ENCODE data around the gene ATP5MK.
"Not testable (repeated sequence)": the region's sequence is repeated elsewhere in the genome, so short reads cannot be mapped to it uniquely, and the experiment has no call there.

DNA sequence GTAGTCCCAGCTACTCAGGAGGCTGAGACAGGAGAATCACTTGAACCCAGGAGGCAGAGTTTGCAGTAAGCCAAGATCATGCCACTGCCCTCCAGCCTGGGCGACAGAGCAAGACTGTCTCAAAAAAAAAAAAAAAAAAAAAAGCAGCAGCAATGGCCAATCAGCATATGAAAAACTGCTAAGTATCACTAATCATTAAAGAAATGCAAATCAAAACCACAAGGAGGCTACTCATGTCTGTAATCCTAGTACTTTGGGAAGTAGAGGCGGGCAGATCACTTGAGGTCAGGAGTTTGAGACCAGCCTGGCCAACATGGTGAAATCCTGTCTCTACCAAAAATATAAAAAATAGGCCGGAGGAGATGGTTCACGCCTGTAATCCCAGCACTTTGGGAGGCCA lies 41.7 kb downstream of the ATP5MK start:
- TF ChIP-seq, protein P1, sequence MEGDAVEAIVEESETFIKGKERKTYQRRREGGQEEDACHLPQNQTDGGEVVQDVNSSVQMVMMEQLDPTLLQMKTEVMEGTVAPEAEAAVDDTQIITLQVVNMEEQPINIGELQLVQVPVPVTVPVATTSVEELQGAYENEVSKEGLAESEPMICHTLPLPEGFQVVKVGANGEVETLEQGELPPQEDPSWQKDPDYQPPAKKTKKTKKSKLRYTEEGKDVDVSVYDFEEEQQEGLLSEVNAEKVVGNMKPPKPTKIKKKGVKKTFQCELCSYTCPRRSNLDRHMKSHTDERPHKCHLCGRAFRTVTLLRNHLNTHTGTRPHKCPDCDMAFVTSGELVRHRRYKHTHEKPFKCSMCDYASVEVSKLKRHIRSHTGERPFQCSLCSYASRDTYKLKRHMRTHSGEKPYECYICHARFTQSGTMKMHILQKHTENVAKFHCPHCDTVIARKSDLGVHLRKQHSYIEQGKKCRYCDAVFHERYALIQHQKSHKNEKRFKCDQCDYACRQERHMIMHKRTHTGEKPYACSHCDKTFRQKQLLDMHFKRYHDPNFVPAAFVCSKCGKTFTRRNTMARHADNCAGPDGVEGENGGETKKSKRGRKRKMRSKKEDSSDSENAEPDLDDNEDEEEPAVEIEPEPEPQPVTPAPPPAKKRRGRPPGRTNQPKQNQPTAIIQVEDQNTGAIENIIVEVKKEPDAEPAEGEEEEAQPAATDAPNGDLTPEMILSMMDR (tag by site-specific recombination; IDR thresholded peaks at IDR 0.05), result not testable (repeated sequence)
- not testable (repeated sequence) for TF ChIP-seq SP7 (tag by site-specific recombination; IDR thresholded peaks at IDR 0.05); ZNF214 (tag by site-specific recombination; IDR thresholded peaks at IDR 0.05; ENCODE audit: borderline replicate concordance); ZNF174 (tag by site-specific recombination; IDR thresholded peaks at IDR 0.05)
- TF ChIP-seq, protein P2, sequence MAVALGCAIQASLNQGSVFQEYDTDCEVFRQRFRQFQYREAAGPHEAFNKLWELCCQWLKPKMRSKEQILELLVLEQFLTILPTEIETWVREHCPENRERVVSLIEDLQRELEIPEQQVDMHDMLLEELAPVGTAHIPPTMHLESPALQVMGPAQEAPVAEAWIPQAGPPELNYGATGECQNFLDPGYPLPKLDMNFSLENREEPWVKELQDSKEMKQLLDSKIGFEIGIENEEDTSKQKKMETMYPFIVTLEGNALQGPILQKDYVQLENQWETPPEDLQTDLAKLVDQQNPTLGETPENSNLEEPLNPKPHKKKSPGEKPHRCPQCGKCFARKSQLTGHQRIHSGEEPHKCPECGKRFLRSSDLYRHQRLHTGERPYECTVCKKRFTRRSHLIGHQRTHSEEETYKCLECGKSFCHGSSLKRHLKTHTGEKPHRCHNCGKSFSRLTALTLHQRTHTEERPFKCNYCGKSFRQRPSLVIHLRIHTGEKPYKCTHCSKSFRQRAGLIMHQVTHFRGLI (tag by site-specific recombination; IDR thresholded peaks at IDR 0.05), result not testable (repeated sequence)

All from HEK293 (cell line).